Testis (tissue), 2 donors: ENCODE measurements around the gene ATP13A2.

ENCODE experiments used
- POLR2A ChIP-seq: fragments of 450-650 bp; IDR thresholded peaks from one replicate; pipeline ENCODE4 v1.6.1; 2017; ENCODE audit warnings: antibody characterized with exemption, mild to moderate bottlenecking, moderate library complexity
- TF ChIP-seq, protein P1 (sequence below), 3 experiments: fragments of 450-650 bp in 2 of 3; fragments of 200-600 bp in 1 of 3; sonication (generic) in 1 of 3; IDR thresholded peaks; one replicate each; pipeline ENCODE4 v1.5.1; 2016 to 2019; ENCODE audit warnings: antibody characterized with exemption in 3 of 3, mild to moderate bottlenecking in 2 of 3, moderate library complexity in 1 of 3

DNA sequence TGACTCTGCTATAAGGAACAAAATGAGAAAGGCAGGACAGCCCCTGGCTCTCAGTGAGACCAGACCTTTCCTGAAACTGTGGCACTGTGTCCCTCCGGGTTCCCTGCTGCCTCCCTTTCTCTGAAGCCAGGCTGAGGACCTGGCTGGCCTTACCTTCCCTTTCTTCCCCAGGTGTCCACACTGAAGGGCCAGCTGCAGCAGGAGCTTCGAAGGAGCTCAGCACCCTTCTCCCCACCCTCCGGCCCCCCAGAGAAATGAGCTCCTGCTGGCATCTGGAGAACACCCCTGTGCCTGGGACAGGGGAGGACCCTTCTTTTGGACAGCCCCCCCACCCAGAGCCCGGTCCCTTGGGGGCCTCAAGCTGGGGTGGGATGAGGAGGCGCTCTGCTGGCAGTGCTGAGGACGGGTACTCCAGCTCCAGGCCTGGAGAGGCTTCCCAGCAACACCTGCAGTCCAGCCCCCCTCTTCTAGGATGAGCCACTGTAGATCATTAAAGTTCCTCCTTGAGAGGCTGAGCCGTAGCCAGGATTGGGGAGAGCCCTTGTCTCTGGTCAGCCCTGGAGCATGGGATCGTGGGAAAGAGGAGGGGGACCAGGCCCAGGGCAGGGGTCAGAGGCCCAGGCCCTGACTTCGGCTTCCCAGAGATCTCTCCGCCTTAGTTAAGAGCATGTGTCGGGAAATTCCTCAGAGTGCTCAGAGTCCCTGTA, 39.4 kb downstream of the ATP13A2 start:
- TF ChIP-seq, protein P1, sequence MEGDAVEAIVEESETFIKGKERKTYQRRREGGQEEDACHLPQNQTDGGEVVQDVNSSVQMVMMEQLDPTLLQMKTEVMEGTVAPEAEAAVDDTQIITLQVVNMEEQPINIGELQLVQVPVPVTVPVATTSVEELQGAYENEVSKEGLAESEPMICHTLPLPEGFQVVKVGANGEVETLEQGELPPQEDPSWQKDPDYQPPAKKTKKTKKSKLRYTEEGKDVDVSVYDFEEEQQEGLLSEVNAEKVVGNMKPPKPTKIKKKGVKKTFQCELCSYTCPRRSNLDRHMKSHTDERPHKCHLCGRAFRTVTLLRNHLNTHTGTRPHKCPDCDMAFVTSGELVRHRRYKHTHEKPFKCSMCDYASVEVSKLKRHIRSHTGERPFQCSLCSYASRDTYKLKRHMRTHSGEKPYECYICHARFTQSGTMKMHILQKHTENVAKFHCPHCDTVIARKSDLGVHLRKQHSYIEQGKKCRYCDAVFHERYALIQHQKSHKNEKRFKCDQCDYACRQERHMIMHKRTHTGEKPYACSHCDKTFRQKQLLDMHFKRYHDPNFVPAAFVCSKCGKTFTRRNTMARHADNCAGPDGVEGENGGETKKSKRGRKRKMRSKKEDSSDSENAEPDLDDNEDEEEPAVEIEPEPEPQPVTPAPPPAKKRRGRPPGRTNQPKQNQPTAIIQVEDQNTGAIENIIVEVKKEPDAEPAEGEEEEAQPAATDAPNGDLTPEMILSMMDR (IDR thresholded peaks at IDR 0.05): no peak
- no peak for TF ChIP-seq POLR2A
